ENCODE measurements around the gene ZNF816. TPM values are rescaled to one million over a fixed set of nuclear protein-coding genes. Genes with fewer than 3 reads are reported as not detected.

ZNF816 gene
- total RNA-seq, 1 donor from 2014 or later = 9.0 TPM

DNA sequence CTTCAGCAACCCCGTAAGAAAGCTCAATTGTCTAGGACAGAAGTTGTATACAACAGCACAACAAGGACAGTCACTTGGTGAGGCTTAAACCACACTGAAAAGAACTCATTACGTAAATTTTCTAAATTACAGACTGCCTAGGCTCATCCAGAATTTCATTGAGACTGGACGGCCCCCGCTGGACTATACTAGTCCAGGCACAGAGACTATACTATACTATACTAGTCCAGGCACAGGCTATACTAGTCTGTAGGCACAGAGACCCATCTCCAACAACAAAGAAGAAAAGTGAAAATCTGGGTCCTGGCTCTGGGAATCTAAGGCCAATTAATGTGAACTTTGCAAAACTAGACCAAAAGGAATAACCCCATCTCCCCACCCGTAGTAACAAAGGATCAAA lies 700 bp downstream of the ZNF816 start:
- peak overlapping the region; percentile 95 for H3K27ac Mint-ChIP-seq (ENCODE audit: unreplicated experiment)

DNA sequence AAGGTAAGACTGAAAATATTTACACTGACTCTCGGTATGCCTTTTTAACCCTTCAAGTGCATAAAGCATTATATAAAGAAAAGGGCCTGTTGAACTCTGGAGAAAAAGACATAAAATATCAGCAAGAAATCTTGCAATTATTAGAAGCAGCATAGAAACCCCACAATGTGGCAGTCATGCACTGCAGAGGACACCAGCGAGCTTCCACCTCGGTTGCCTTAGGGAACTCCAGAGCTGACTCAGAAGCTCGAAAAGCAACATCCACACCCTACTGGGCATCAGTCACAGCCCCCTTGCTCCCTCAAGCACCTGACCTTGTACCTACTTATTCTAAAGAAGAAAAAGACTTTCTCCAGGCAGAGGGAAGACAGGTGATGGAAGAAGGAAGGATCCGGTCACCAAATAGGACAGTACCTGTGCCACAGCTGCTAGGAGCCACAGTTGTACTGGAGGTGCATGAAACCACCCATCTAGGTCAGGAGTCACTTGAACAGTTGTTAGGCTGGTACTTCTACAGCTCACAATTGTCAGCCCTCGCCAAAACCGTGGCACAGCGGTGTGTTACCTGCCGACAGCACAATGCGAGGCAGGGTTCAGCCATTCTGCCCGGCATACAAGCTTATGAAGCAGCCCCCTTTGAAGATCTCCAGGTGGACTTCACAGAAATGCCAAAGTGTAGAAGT lies 2.9 kb downstream of the ZNF816 start:
- DNase-seq (ENCODE audit: extremely low spot score, unreplicated experiment) = no peak
- no peak overlapping the region for H3K27ac Mint-ChIP-seq (ENCODE audit: unreplicated experiment)
- peaks cover 53% of the 10 kb centered on the region for H3K36me3 Mint-ChIP-seq (ENCODE audit: unreplicated experiment)
- no peaks in the 10 kb centered on the region for H3K27me3 Mint-ChIP-seq (ENCODE audit: unreplicated experiment)
- peaks cover 39% of the 10 kb centered on the region for H3K9me3 Mint-ChIP-seq (ENCODE audit: unreplicated experiment)
- H3K4me1 Mint-ChIP-seq (ENCODE audit: unreplicated experiment) = peaks cover 22% of the 10 kb centered on the region
- no peak overlapping the region for H3K4me3 Mint-ChIP-seq (ENCODE audit: unreplicated experiment)
- TF ChIP-seq, protein P1, sequence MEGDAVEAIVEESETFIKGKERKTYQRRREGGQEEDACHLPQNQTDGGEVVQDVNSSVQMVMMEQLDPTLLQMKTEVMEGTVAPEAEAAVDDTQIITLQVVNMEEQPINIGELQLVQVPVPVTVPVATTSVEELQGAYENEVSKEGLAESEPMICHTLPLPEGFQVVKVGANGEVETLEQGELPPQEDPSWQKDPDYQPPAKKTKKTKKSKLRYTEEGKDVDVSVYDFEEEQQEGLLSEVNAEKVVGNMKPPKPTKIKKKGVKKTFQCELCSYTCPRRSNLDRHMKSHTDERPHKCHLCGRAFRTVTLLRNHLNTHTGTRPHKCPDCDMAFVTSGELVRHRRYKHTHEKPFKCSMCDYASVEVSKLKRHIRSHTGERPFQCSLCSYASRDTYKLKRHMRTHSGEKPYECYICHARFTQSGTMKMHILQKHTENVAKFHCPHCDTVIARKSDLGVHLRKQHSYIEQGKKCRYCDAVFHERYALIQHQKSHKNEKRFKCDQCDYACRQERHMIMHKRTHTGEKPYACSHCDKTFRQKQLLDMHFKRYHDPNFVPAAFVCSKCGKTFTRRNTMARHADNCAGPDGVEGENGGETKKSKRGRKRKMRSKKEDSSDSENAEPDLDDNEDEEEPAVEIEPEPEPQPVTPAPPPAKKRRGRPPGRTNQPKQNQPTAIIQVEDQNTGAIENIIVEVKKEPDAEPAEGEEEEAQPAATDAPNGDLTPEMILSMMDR (IDR thresholded peaks at IDR 0.05) = no peak

More for the DNA sequence above, 700 bp downstream of the ZNF816 start:
- DNase-seq (ENCODE audit: extremely low spot score, unreplicated experiment) = no peak
- TF ChIP-seq, protein P1 (IDR thresholded peaks at IDR 0.05) = no peak
- Mint-ChIP-seq H3K36me3 (ENCODE audit: unreplicated experiment) (peaks cover 35% of the 10 kb centered on the region), H3K4me1 (ENCODE audit: unreplicated experiment) (peaks cover 22% of the 10 kb centered on the region), H3K27me3 (ENCODE audit: unreplicated experiment) (no peaks in the 10 kb centered on the region), H3K4me3 (ENCODE audit: unreplicated experiment) (peak overlapping the region; percentile 94), H3K9me3 (ENCODE audit: unreplicated experiment) (peaks cover 20% of the 10 kb centered on the region)

DNA sequence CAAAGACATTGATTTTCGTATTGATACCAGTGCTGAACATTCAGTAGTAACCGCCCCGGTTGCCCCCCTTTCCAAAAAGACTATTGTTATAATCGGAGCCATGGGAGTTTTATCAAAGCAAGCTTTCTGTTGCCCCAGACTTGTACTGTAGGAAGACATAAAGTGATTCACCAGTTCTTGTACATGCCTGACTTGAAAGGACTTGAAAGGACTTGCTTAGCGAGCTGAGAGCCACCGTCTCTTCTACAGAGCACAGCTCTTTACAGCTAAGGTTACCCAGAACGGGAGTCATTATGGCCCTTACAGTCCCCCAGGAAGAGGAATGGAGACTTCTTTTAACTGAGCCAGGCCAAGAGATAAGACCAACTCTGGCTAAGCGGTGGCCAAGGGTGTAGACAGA lies 5.1 kb downstream of the ZNF816 start:
- Mint-ChIP-seq H3K4me1 (ENCODE audit: unreplicated experiment) (peaks cover 11% of the 10 kb centered on the region), H3K27me3 (ENCODE audit: unreplicated experiment) (no peaks in the 10 kb centered on the region), H3K27ac (ENCODE audit: unreplicated experiment) (no peak overlapping the region), H3K36me3 (ENCODE audit: unreplicated experiment) (peaks cover 68% of the 10 kb centered on the region), H3K4me3 (ENCODE audit: unreplicated experiment) (no peak overlapping the region), H3K9me3 (ENCODE audit: unreplicated experiment) (peaks cover 49% of the 10 kb centered on the region)
- no peak for DNase-seq (ENCODE audit: extremely low spot score, unreplicated experiment)
- TF ChIP-seq, protein P1 (IDR thresholded peaks at IDR 0.05) = no peak

DNA sequence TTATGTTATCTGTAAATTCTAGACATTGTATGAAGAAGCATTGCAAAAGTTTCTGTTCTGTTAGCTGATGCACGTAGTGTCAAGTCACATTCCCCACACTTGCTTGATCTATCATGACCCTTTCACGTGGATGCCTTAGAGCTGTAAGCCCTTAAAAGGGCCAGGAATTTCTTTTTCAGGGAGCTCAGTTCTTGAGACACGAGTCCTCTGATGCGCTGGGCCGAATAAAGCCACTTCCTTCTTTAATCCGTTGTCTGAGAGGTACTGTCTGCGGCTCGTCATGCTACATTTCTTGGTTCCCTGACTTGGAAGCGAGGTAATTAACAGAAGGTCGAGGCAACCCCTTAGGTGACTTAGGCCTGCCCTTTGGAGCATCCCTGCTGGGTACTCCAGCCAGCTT lies 5.8 kb downstream of the ZNF816 start:
- Mint-ChIP-seq H3K4me3 (ENCODE audit: unreplicated experiment) (no peak overlapping the region), H3K27ac (ENCODE audit: unreplicated experiment) (no peak overlapping the region), H3K9me3 (ENCODE audit: unreplicated experiment) (peaks cover 55% of the 10 kb centered on the region), H3K36me3 (ENCODE audit: unreplicated experiment) (peaks cover 75% of the 10 kb centered on the region), H3K4me1 (ENCODE audit: unreplicated experiment) (peaks cover 8% of the 10 kb centered on the region), H3K27me3 (ENCODE audit: unreplicated experiment) (no peaks in the 10 kb centered on the region)
- DNase-seq (ENCODE audit: extremely low spot score, unreplicated experiment) = no peak
- TF ChIP-seq, protein P1 (IDR thresholded peaks at IDR 0.05) = no peak

DNA sequence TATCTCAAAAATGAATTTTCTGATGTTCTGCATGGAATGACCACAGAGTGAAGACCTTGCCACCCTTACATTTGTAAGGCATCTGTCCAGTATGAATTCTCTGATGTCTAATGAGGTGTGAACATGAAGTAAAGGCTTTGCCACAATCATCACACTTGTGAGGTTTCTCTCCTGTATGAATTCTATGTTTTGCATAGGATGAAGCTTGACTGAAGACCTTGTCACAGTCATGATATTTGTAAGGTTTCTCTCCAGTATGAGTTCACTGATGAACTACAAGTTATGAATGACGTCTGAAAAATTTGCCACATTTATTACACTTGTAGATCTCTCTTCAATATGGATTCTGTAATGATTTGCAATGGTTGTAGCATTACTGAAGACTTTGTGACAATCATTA lies 13.3 kb downstream of the ZNF816 start:
- H3K27me3 Mint-ChIP-seq (ENCODE audit: unreplicated experiment) = no peaks in the 10 kb centered on the region
- H3K9me3 Mint-ChIP-seq (ENCODE audit: unreplicated experiment) = peaks cover 39% of the 10 kb centered on the region
- H3K27ac Mint-ChIP-seq (ENCODE audit: unreplicated experiment) = no peak overlapping the region
- no peak for DNase-seq (ENCODE audit: extremely low spot score, unreplicated experiment)
- no peaks in the 10 kb centered on the region for H3K4me1 Mint-ChIP-seq (ENCODE audit: unreplicated experiment)
- TF ChIP-seq, protein P1 (IDR thresholded peaks at IDR 0.05) = no peak
- H3K4me3 Mint-ChIP-seq (ENCODE audit: unreplicated experiment) = no peak overlapping the region
- peaks cover 50% of the 10 kb centered on the region for H3K36me3 Mint-ChIP-seq (ENCODE audit: unreplicated experiment)
